AG04449 (cell line): Measurements from ENCODE around the gene UBE2F.

Experiments used
- CTCF ChIA-PET: fragments of 350-600 bp; formaldehyde crosslinking; extraction: SDS; loops from one replicate; lab custom pipeline; 2021; ENCODE audit warnings: antibody characterized with exemption; lab: Yijun Ruan, JAX
- POLR2A ChIA-PET: fragments of 400-600, 350-600 bp; formaldehyde crosslinking; extraction: SDS; loops from one replicate; lab custom pipeline; 2020; ENCODE audit warnings: antibody characterized with exemption, inconsistent platforms; lab: Yijun Ruan, JAX
- DNase-seq: peaks from one replicate; pipeline ENCODE4 v3.0.0-alpha.2; 2010; ENCODE audit warnings: low read depth, low spot score
- H3K4me3 ChIP-seq: 2 replicates; pipeline ENCODE4 v1.5.1; 2011; ENCODE audit warnings: low read depth, mild to moderate bottlenecking, control low read depth, low read length
- CTCF ChIP-seq: IDR thresholded peaks from one replicate; pipeline ENCODE4 v1.5.1; 2011; ENCODE audit warnings: mild to moderate bottlenecking, moderate library complexity, low read length, control low read depth, inconsistent platforms; ENCODE audit not compliant: insufficient read depth; ENCODE audit errors: missing control alignments

The UBE2F gene

GRCh38 chr2:238015705-238016104, 48.9 kb downstream of the UBE2F start:
- CTCF ChIA-PET = interaction anchor here (1.0 to 1.1 kb wide), 3 partner anchors 12 to 161 kb away, joined by 3 to 5 read pairs (median 3); no protein-coding TSS in a partner anchor
- POLR2A ChIA-PET = no interaction called here

GRCh38 chr2:238016526-238016925, 49.7 kb downstream of the UBE2F start:
- ChIA-PET CTCF (no interaction called here), POLR2A (no interaction called here)
- no peak overlapping the region for H3K4me3 ChIP-seq
- no peak for TF ChIP-seq CTCF
- DNase-seq = no peak

More at GRCh38 chr2:238015705-238016104, 48.9 kb downstream of the UBE2F start:
- no peak overlapping the region for H3K4me3 ChIP-seq
- TF ChIP-seq CTCF = peak; percentile 5
- DNase-seq = no peak

GRCh38 chr2:238019962-238020361, 53.1 kb downstream of the UBE2F start:
- no peak overlapping the region for H3K4me3 ChIP-seq
- DNase-seq = no peak
- TF ChIP-seq CTCF = no peak
- ChIA-PET CTCF (interaction anchor here (2.2 kb wide), 1 partner anchor 244 kb away, joined by 6 read pairs; no protein-coding TSS in a partner anchor), POLR2A (no interaction called here)

- ChIA-PET POLR2A (no interaction called here), CTCF (interaction anchor here (2.2 kb wide), 1 partner anchor 244 kb away, joined by 6 read pairs; no protein-coding TSS in a partner anchor)
- no peak for TF ChIP-seq CTCF
- no peak for DNase-seq
- no peak overlapping the region for H3K4me3 ChIP-seq
Measured at GRCh38 chr2:238020816-238021215, 54.0 kb downstream of the UBE2F start.

DNA sequence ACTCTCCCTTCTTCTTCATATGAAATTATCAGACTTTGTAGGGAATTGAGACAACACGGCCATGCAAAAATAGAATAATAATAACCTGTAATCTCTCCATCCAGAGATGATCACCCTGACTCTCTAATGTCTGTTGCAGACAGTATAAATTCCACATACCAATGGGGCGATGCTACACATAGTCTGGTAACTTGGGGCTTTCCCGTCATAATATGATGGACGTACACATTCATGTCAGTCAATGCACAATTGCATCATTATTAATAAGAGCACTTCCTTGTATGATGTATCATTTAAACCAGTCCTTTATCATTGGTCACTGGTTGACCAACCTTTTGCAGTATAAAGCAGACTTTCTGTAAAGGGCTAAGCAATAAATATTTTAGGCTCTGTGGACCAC, 54.5 kb downstream of the UBE2F start:
- CTCF ChIA-PET = no interaction called here
- POLR2A ChIA-PET = no interaction called here
- DNase-seq = no peak
- H3K4me3 ChIP-seq = no peak overlapping the region
- no peak for TF ChIP-seq CTCF

DNA sequence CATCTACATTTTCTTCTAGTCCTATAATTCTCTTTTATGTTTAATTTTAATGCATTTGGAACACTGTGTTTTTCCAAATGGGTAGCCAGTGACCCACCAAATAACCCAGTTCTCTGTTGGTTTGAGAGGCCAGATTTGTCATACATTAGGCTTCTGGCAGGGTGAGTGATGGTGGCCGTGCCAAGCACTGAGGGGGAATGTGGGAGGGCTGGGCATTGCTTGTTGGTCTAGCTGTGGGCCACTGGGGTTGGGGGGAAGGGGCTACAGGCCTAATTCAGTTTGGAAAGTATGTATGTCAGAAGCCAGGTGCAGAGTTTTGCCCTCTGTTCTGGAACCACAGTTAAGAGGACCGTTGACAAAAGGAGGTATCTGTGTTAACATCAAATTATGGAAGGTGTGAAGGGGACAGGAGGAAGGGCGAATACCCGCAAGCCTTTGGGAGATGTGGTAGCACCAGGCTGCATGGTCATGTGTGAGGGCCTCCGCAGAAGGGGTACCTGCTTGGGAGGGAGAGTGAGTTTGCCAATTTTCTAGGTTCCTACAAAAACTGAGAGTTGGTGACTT, 55.9 kb downstream of the UBE2F start:
- TF ChIP-seq CTCF = no peak
- DNase-seq = no peak
- no peak overlapping the region for H3K4me3 ChIP-seq
- ChIA-PET POLR2A (no interaction called here), CTCF (no interaction called here)
